AG04449 (cell line): ENCODE results near the gene KAT5.
A peak's percentile ranks its signal among the peaks of the same experiment; 100 is the strongest.

ENCODE experiments used
- CTCF ChIA-PET: fragments of 350-600 bp; formaldehyde crosslinking; extraction: SDS; loops from one replicate; lab custom pipeline; 2021; ENCODE audit warnings: antibody characterized with exemption; lab: Yijun Ruan, JAX
- POLR2A ChIA-PET: fragments of 400-600, 350-600 bp; formaldehyde crosslinking; extraction: SDS; loops from one replicate; lab custom pipeline; 2020; ENCODE audit warnings: antibody characterized with exemption, inconsistent platforms; lab: Yijun Ruan, JAX
- DNase-seq: peaks from one replicate; pipeline ENCODE4 v3.0.0-alpha.2; 2010; ENCODE audit warnings: low read depth, low spot score
- H3K4me3 ChIP-seq: 2 replicates; pipeline ENCODE4 v1.5.1; 2011; ENCODE audit warnings: low read depth, mild to moderate bottlenecking, control low read depth, low read length
- CTCF ChIP-seq: IDR thresholded peaks from one replicate; pipeline ENCODE4 v1.5.1; 2011; ENCODE audit warnings: mild to moderate bottlenecking, moderate library complexity, low read length, control low read depth, inconsistent platforms; ENCODE audit not compliant: insufficient read depth; ENCODE audit errors: missing control alignments

The KAT5 gene

GRCh38 chr11:65713212-65713969, 1.3 kb downstream of the KAT5 start:
- DNase-seq = no peak
- TF ChIP-seq CTCF = no peak
- POLR2A ChIA-PET = interaction anchor here (1.1 to 1.9 kb wide), 3 partner anchors 7 to 177 kb away, joined by 4 to 23 read pairs (median 5); partner anchors contain the start of genes CCDC85B and RNASEH2C
- CTCF ChIA-PET = interaction anchor here (1.0 to 9.5 kb wide), 9 partner anchors 9 to 278 kb away, joined by 3 to 170 read pairs (median 8); partner anchors contain the start of genes FIBP and SNX32
- peak overlapping the region; percentile 87; the same call in 1 of the 2 replicates for H3K4me3 ChIP-seq

DNA sequence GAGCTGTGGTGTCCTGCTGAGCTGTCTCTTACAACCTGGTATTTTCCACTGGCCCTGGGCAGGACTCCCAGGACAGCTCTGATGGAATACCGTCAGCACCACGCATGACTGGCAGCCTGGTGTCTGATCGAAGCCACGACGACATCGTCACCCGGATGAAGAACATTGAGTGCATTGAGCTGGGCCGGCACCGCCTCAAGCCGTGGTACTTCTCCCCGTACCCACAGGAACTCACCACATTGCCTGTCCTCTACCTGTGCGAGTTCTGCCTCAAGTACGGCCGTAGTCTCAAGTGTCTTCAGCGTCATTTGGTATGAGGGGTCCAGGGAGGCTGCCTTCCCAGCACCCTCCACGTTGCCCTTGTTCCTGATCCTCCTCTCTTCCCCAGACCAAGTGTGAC, 2.4 kb downstream of the KAT5 start:
- ChIA-PET POLR2A (interaction anchor here (0.6 kb wide), 1 partner anchor 103 kb away, joined by 3 read pairs; no protein-coding TSS in a partner anchor), CTCF (interaction anchor here (0.7 to 9.5 kb wide), 7 partner anchors 9 to 276 kb away, joined by 3 to 170 read pairs (median 4); no protein-coding TSS in a partner anchor)
- DNase-seq = no peak
- no peak overlapping the region for H3K4me3 ChIP-seq
- no peak for TF ChIP-seq CTCF

GRCh38 chr11:65716302-65716701, 4.2 kb downstream of the KAT5 start:
- ChIA-PET CTCF (interaction anchor here (0.7 to 1.4 kb wide), 2 partner anchors 10 to 164 kb away, joined by 3 to 4 read pairs; no protein-coding TSS in a partner anchor), POLR2A (no interaction called here)
- DNase-seq = no peak
- no peak for TF ChIP-seq CTCF
- H3K4me3 ChIP-seq = no peak overlapping the region

DNA sequence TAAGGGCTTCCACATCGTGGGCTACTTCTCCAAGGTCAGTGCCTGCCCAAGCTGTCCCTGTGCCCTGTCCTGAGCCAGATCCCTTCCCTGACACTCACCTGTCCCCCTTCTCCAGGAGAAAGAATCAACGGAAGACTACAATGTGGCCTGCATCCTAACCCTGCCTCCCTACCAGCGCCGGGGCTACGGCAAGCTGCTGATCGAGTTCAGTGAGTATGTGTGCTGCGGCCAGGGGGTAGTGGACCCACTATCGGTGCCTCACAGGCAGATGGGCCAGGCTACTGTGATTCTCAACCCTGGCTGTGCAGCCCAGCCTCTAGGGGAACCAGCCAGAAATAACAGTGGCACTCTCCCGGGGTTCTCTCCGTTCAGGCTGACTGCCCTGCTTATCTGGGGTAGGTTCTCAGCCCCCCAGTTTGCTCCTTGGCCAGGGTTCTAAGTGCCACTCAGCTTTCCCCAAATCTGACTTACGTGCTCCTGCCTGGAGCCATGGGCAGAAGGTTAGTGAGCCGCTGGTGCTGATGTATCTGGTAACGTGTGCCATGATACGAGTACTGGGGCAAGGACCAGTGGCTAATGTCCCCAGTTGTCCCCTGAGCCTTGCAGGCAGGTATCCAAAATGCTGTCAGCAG, 4.8 kb downstream of the KAT5 start:
- CTCF ChIA-PET = interaction anchor here (1.4 kb wide), 1 partner anchor 11 kb away, joined by 4 read pairs; no protein-coding TSS in a partner anchor
- no peak overlapping the region for H3K4me3 ChIP-seq
- DNase-seq = no peak
- POLR2A ChIA-PET = no interaction called here
- TF ChIP-seq CTCF = no peak

GRCh38 chr11:65717906-65718305, 5.9 kb downstream of the KAT5 start:
- CTCF ChIA-PET = no interaction called here
- no peak for TF ChIP-seq CTCF
- no peak overlapping the region for H3K4me3 ChIP-seq
- POLR2A ChIA-PET = no interaction called here
- no peak for DNase-seq
